ENCODE measurements around the gene MTFR1L. TPM values are rescaled to one million over a fixed set of nuclear protein-coding genes. Genes with fewer than 3 reads are reported as not detected.
"Not testable (repeated sequence)": the region's sequence is repeated elsewhere in the genome, so short reads cannot be mapped to it uniquely, and the experiment has no call there.

Gene MTFR1L
- total RNA-seq, 8 experiments from 2014 or later, result 58.3 to 92.1 (median 66.7) TPM

DNA sequence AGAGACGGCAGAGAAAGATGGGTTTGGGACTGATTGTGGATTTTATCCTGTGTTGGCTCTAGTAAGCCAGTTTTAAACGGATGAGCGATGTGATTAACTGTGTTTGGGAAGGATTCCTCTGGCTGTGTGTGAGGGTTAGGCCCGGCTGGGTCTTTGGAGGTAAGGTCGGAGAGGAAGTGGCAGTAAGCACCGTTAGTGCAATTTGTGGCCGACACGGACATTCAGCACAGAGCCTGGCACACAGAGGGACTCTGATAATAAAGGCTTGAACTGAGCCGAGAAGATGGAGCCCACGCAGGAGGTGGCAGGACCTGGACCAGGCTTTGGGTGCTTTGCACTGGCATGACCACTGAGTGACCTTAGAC is 1.3 kb downstream of the MTFR1L start:
- H3K4me3 ChIP-seq, result peak overlapping the region; percentile 62 to 99 (median 64)
- peaks cover 14 to 16% of the 10 kb centered on the region in 2 donors for H3K4me1 ChIP-seq (replicated peaks in 1 of 2)
- WGBS, 10 experiments, result 11 to 61% (median 22%) methylated on average over 1 to 10 of the region's 10 CpGs; no CpG with 5 or more reads in 2 of the 10 experiments
- in situ Hi-C loops (cut with MboI; ENCODE audit: low pct_unique_long_range_greater_than_20kb in 2 of 9, low sequenced_read_pairs in 9 of 9, unreplicated experiment in 9 of 9), result loop anchor here in 4 of 9 experiments (25.0 kb wide), 2 partner anchors 209 to 584 kb away; partner anchors contain the start of genes MAN1C1 (in 2 of the 4), RSRP1 (in 2 of the 4) and SYF2 (in 2 of the 4)
- H3K27ac ChIP-seq, result peak overlapping the region; percentile 85 to 90
- no peak for ATAC-seq (replicated peaks in 6 of 8)

DNA sequence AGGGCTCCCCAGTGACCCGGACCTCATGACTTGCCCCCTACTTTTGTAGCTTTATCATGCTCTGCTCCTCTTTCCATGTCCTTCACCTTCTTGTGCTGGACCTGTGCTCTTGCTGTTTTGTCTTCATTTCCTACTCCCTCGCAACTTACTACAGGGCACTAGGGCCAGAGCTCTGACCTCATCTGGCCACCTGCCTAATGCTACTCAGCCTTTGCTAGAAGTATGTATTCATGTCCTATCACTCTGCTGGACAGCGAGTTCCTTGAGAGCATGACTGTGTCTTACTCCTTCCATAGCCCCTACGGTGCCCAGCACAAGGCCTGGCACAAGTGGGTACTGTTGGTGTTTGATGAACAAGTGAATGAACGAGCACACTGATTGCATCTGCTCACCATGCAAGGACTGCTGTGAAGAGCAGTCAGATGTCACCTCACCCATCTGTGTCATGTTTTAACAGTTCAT is 1.9 kb downstream of the MTFR1L start:
- Histone ChIP-seq H3K27ac (no peak overlapping the region), H3K4me3 (peak overlapping the region in 2 of 5 donors; percentile 62 to 64), H3K4me1 (replicated peaks in 1 of 2) (peaks cover 14 to 16% of the 10 kb centered on the region in 2 donors)
- 54 to 89% (median 78%) methylated on average over 1 to 5 of the region's 5 CpGs; no CpG with 5 or more reads in 2 of the 10 experiments for WGBS, 10 experiments
- in situ Hi-C loops (cut with MboI; ENCODE audit: low pct_unique_long_range_greater_than_20kb in 2 of 9, low sequenced_read_pairs in 9 of 9, unreplicated experiment in 9 of 9), result loop anchor here in 4 of 9 experiments (25.0 kb wide), 2 partner anchors 209 to 584 kb away; partner anchors contain the start of genes MAN1C1 (in 2 of the 4), RSRP1 (in 2 of the 4) and SYF2 (in 2 of the 4)
- no peak for ATAC-seq (replicated peaks in 6 of 8)

DNA sequence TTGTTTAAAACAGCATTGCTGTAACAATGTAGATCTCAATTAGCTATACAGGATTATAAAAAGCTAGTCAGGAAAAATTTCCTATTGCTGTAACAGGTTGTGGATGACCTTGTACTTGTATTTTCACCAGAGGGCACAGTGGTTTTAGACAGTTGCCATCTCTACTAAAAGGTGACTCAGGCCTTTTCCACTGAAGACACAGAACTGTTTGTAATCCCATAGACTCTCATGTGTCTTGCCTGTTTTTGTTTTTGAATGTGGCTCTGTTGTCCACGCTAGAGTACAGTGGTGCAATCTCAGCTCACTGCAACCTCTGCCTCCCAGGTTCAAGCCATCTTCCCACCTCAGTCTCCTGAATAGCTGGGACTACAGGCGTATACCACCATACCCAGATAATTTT is 5.9 kb downstream of the MTFR1L start:
- WGBS, 10 experiments, result 60 to 100% (median 90%) methylated on average over 1 to 2 of the region's 2 CpGs; no CpG with 5 or more reads in 4 of the 10 experiments
- in situ Hi-C loops (cut with MboI; ENCODE audit: low pct_unique_long_range_greater_than_20kb in 2 of 9, low sequenced_read_pairs in 9 of 9, unreplicated experiment in 9 of 9), result no loop called here
- no peak for ATAC-seq (replicated peaks in 6 of 8)
- H3K4me1 ChIP-seq (replicated peaks in 1 of 2), result peaks cover 8% of the 10 kb centered on the region in 2 donors
- H3K27ac ChIP-seq, result no peak overlapping the region
- no peak overlapping the region for H3K4me3 ChIP-seq

DNA sequence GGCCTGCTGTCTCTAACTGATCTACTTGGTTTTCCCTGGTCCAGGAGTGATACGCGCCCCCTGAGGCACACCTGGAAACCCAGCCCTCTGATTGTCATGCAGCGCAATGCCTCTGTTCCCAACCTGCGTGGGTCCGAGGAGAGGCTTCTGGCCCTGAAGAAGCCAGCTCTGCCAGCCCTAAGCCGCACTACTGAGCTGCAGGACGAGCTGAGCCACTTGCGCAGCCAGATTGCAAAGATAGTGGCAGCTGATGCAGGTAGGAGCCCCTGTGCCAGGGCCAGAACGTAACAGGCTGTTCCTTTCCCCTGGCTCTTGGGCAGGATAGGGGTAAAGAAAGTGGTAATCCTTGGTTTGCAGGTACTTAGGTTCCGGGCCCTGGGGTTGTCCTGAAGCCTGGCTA is 6.8 kb downstream of the MTFR1L start:
- Histone ChIP-seq H3K4me1 (replicated peaks in 1 of 2) (peaks cover 2% of the 10 kb centered on the region in 2 donors), H3K4me3 (no peak overlapping the region), H3K27ac (no peak overlapping the region)
- WGBS, 10 experiments, result 94 to 100% (median 100%) methylated on average over 1 to 10 of the region's 10 CpGs; no CpG with 5 or more reads in 5 of the 10 experiments
- no peak for ATAC-seq (replicated peaks in 6 of 8)
- in situ Hi-C loops (cut with MboI; ENCODE audit: low pct_unique_long_range_greater_than_20kb in 2 of 9, low sequenced_read_pairs in 9 of 9, unreplicated experiment in 9 of 9), result no loop called here

DNA sequence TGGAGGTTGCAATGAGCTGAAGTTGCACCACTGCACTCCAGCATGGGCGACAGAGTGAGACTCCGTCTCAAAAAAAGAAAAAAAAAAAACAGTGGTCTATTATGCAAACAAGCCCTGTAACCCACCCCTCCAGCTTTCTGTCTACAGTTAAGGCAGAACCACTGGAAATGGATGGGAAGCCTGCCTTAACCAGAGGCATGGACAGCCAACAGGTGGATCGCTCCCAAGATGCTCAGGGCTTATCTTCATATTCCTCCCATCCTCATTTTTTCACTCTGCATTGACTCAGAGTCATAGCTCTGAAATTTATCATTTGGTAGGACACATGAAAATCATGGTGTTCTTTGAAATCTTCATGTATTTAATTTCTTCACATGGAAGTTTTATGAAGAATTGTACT is 8.7 kb downstream of the MTFR1L start:
- Histone ChIP-seq H3K4me3 (no peak overlapping the region), H3K27ac (no peak overlapping the region), H3K4me1 (replicated peaks in 1 of 2) (no peaks in the 10 kb centered on the region)
- 67 to 100% (median 90%) methylated on average over 1 to 2 of the region's 3 CpGs; no CpG with 5 or more reads in 4 of the 10 experiments for WGBS, 10 experiments
- in situ Hi-C loops (cut with MboI; ENCODE audit: low pct_unique_long_range_greater_than_20kb in 2 of 9, low sequenced_read_pairs in 9 of 9, unreplicated experiment in 9 of 9), result no loop called here
- ATAC-seq (replicated peaks in 6 of 8), result no peak

DNA sequence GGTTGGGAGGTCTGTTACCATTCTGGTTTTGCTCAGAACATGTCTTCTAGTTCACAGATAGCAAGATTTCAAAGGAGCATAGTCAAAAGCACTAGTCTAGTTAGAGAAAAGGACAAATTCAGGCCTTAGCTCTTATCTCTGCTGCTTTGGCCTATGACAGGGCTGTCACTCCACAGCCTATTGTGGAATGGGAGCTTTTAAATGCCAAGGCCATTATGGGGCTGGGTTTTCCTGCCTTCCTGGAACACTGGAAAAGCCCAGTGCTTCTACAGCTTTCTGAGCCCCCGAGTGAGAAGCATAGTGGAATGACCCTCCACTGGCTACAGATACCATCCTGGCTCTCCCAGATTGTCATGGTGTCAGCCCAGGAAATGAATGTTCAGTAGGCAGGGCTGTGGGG is 9.3 kb downstream of the MTFR1L start:
- 73 to 83% methylated on average over 1 of the region's 1 CpG; no CpG with 5 or more reads in 8 of the 10 experiments for WGBS, 10 experiments

DNA sequence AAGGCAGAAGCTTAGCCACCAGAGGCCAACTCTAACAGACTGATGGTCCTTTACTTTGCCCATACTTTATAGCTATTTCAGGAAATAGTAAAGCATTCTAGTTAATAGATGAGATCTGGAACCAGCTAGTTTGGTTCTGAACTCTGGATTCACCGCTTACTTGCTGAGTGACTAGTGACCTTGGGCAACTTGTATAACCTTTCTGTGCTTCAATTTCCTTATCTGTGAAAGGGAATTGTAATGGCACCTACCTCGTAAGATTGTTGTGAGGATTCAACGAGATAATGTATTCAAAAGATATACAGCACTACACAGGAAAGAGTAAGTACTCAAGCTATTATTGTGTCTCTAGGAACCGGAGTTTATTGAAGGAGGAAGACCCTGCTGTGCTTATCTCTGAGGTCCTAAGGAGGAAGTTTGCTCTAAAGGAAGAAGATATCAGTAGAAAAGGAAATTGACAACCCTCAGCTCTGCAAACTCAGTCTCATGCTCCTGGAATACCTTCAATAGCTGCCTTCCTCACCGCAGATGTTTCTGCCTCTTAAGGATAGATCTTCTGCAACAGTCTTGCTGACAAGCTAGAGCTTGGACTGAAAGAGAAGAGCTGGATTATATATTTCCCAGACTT is 11.9 kb downstream of the MTFR1L start:
- H3K27ac ChIP-seq, result no peak overlapping the region
- in situ Hi-C loops (cut with MboI; ENCODE audit: low pct_unique_long_range_greater_than_20kb in 2 of 9, low sequenced_read_pairs in 9 of 9, unreplicated experiment in 9 of 9), result no loop called here
- no peak for ATAC-seq (replicated peaks in 6 of 8)
- WGBS, 10 experiments, result 57 to 100% (median 73%) methylated on average over 2 to 5 of the region's 5 CpGs
- no peak overlapping the region for H3K4me3 ChIP-seq
- H3K4me1 ChIP-seq (replicated peaks in 1 of 2), result no peaks in the 10 kb centered on the region

More for the DNA sequence above, 9.3 kb downstream of the MTFR1L start:
- ATAC-seq (replicated peaks in 6 of 8), result no peak
- H3K27ac ChIP-seq, result no peak overlapping the region
- no peaks in the 10 kb centered on the region for H3K4me1 ChIP-seq (replicated peaks in 1 of 2)
- H3K4me3 ChIP-seq, result no peak overlapping the region
- in situ Hi-C loops (cut with MboI; ENCODE audit: low pct_unique_long_range_greater_than_20kb in 2 of 9, low sequenced_read_pairs in 9 of 9, unreplicated experiment in 9 of 9), result no loop called here

DNA sequence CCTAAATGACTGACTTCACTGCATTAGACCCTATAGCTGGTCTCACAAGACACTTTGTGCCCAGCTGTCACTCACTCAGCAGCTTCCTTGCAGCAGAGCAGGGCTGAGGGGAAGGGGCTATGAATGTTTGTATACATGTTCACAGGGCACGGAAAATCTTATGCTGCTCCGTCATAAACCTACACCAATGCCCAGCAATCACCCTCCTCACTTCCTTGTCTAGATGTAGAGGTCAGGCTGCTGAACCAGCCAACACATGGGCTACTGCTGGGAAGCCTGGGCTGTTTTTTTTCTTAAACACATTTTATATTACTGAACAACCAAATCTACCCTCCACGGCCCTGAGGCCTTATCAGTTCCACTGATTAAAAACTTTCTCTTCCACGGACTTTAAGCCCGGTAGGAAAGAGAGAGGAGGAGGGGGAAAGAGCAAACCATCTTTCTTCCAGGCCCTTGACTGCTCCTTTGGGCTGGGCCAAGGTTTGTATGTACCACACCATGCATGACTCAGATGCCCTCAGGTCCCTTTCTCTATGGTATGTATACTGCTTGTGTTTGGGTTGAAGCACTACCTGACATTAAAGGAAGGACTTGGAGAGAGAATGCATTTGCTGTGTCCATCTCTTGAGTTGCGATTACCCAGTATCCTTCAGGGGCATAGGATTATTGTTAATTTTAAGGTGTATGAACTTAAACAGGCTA is 12.7 kb downstream of the MTFR1L start:
- H3K4me3 ChIP-seq, result no peak overlapping the region
- no peaks in the 10 kb centered on the region for H3K4me1 ChIP-seq (replicated peaks in 1 of 2)
- ATAC-seq (replicated peaks in 6 of 8), result peak in 3 of 8 experiments; percentile 43 to 76 (median 49)
- H3K27ac ChIP-seq, result no peak overlapping the region
- in situ Hi-C loops (cut with MboI; ENCODE audit: low pct_unique_long_range_greater_than_20kb in 2 of 9, low sequenced_read_pairs in 9 of 9, unreplicated experiment in 9 of 9), result no loop called here
- WGBS, 10 experiments, result 80 to 100% (median 95%) methylated on average over 2 to 6 of the region's 6 CpGs

DNA sequence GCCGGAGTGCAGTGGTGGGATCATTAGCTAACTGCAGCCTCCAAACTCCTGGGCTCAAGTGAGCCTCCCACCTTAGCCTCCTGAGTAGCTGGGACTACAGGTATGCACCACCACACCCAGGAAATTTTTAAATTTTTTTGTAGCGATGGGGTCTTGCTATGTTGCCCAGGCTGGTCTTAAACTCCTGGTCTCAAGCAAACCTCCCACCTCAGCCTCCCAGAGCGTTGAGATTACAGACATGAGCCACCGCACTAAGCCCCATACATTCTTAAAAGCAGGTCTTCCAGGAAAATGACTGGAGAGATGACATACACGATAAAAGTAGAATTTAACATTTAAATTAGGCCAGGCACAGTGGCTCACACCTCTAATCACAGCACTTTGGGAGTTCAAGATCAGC is 13.4 kb downstream of the MTFR1L start:
- Histone ChIP-seq H3K27ac (no peak overlapping the region), H3K4me3 (no peak overlapping the region), H3K4me1 (replicated peaks in 1 of 2) (no peaks in the 10 kb centered on the region)
- 95 to 100% (median 100%) methylated on average over 1 to 5 of the region's 5 CpGs; no CpG with 5 or more reads in 2 of the 10 experiments for WGBS, 10 experiments
- in situ Hi-C loops (cut with MboI; ENCODE audit: low pct_unique_long_range_greater_than_20kb in 2 of 9, low sequenced_read_pairs in 9 of 9, unreplicated experiment in 9 of 9), result no loop called here
- no peak for ATAC-seq (replicated peaks in 6 of 8)

DNA sequence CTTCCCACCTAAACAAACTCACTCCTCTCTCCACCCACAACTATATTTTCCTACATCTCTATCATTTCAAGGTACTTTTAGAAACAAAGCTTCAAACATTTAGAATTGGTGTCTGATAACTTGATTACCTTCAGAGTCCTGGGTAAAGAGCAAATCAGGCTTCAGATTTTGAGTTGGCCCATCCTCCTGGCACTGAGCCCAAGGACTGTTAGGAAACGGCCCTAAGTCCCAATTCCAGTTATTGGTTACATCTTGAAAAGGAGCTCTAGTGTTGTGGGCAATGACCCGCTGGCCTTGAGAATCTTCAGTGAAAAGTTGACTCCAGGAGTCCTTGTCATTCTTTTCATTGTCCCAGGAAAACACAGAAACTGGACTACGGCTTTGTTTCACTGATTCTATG is 15.1 kb downstream of the MTFR1L start:
- H3K27ac ChIP-seq, result no peak overlapping the region
- ATAC-seq (replicated peaks in 6 of 8), result no peak
- H3K4me1 ChIP-seq (replicated peaks in 1 of 2), result no peaks in the 10 kb centered on the region
- no peak overlapping the region for H3K4me3 ChIP-seq
- in situ Hi-C loops (cut with MboI; ENCODE audit: low pct_unique_long_range_greater_than_20kb in 2 of 9, low sequenced_read_pairs in 9 of 9, unreplicated experiment in 9 of 9), result no loop called here
- 58 to 100% (median 87%) methylated on average over 1 to 3 of the region's 3 CpGs; no CpG with 5 or more reads in 1 of the 10 experiments for WGBS, 10 experiments

DNA sequence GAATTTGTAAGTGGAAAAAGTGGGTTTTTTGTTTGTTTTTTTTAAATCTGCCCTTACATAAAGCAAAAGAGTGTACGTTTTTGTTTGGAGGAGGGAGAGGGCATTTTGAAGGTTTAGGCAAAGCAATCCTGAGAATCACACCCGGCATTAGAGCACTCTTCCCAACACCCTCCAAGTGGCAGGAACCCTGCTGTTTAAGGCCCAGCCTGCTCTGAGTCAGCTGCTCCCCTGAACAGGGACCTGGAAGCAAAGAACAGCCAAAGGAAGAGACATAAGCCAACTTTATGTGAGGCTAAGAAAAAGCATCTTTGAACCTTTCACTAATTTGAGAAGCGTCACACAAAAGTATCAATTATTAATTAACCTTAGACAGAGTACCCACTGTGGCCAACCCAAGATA is 16.9 kb downstream of the MTFR1L start:
- WGBS, 10 experiments, result 50 to 100% (median 76%) methylated on average over 1 to 3 of the region's 3 CpGs; no CpG with 5 or more reads in 1 of the 10 experiments
- Histone ChIP-seq H3K4me3 (no peak overlapping the region), H3K4me1 (replicated peaks in 1 of 2) (no peaks in the 10 kb centered on the region), H3K27ac (no peak overlapping the region)
- in situ Hi-C loops (cut with MboI; ENCODE audit: low pct_unique_long_range_greater_than_20kb in 2 of 9, low sequenced_read_pairs in 9 of 9, unreplicated experiment in 9 of 9), result no loop called here
- no peak for ATAC-seq (replicated peaks in 6 of 8)

DNA sequence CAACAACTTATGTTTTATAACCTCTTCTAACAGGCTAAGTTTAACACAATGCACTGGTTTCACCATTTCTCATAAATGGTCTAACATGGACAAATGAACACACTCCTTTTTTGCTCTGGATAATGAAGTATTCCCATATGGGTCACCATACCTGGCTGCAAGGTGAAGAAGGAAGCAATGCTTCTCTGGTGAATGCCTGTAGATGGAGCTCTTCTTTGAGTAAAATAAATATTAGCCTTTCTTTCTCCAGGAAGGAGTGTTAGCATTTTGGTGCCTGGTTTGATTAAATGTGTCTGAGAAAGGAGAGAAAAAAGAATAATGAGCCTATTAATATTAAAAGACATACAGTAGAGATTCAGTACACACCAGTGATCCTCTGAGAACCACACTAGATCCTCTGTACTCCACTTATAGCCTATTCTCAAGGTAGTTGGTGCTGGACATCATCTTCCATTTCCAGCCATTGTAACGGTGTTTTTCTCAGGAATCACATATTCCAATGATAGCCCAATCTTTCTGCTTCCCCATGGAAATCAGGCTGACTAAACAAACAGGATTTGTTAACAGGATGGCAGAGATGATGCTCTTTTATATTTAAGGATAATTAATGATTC is 17.6 kb downstream of the MTFR1L start:
- Histone ChIP-seq H3K4me3 (no peak overlapping the region), H3K4me1 (replicated peaks in 1 of 2) (no peaks in the 10 kb centered on the region), H3K27ac (no peak overlapping the region)
- ATAC-seq (replicated peaks in 6 of 8), result peak in 1 of 8 experiments; percentile 41
- in situ Hi-C loops (cut with MboI; ENCODE audit: low pct_unique_long_range_greater_than_20kb in 2 of 9, low sequenced_read_pairs in 9 of 9, unreplicated experiment in 9 of 9), result no loop called here
- WGBS, 10 experiments, result 91 to 100% (median 100%) methylated on average over 1 of the region's 1 CpG; no CpG with 5 or more reads in 3 of the 10 experiments

DNA sequence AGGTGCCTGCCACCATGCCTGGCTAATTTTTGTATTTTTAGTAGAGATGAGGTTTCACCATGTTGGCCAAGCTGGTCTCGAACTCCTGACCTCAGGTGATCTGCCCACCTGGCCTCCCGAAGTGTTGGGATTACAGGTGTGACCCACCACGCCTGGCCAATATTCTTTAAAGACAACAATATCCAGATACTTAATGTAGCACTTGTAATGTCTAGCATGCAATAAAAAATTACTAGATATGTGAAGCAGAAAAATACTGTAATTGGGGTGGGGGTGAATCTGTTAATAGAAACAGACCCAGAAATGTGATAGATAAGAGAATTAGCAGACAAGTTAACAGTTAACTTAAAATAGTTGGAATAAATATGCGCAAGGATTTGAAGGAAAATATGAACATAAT is 20.1 kb downstream of the MTFR1L start:
- H3K4me1 ChIP-seq (replicated peaks in 1 of 2); H3K27ac ChIP-seq; ATAC-seq (replicated peaks in 6 of 8); in situ Hi-C loops (cut with MboI; ENCODE audit: low pct_unique_long_range_greater_than_20kb in 2 of 9, low sequenced_read_pairs in 9 of 9, unreplicated experiment in 9 of 9); H3K4me3 ChIP-seq: not testable (repeated sequence)
- WGBS, 10 experiments, result 91 to 100% (median 95%) methylated on average over 1 to 4 of the region's 4 CpGs
